Panc1 (cell line): ENCODE measurements around the gene TADA1. TPM values are rescaled to one million over a fixed set of nuclear protein-coding genes. Genes with fewer than 3 reads are reported as not detected.
"Not testable (repeated sequence)": the region's sequence is repeated elsewhere in the genome, so short reads cannot be mapped to it uniquely, and the experiment has no call there.

Experiments
- ATAC-seq: fragments of 200-7000 bp; cut with Tn5 transposase; 2 replicates; pipeline ENCODE4 v1.9.1; 2020; ENCODE audit warnings: mild to moderate bottlenecking, moderate library complexity
- BruUV-seq: library from RNA; stranded (reverse); fragments of 400-500 nt; replicated peaks from 2 replicates; lab custom pipeline; 2021; lab: Mats Ljungman, UMichigan
- CTCF ChIA-PET: fragments of 300-600 bp; sonication (Branson Sonifier 250); formaldehyde crosslinking; loops from one replicate; lab custom pipeline; 2022; ENCODE audit warnings: antibody characterized with exemption; lab: Charles Lee
- POLR2A ChIA-PET: fragments of 300-600 bp; sonication (Branson Sonifier 250); formaldehyde crosslinking; loops from one replicate; lab custom pipeline; 2022; ENCODE audit warnings: antibody characterized with exemption; lab: Charles Lee
- DNase-seq: peaks from one replicate; pipeline ENCODE4 v3.0.0-alpha.2; 2010; ENCODE audit warnings: low read depth, low spot score
- H3K27ac ChIP-seq: 2 replicates; pipeline ENCODE4 v1.5.1; 2011; ENCODE audit warnings: mild to moderate bottlenecking, low read length, inconsistent platforms
- H3K27me3 ChIP-seq: fragments of 200-500 bp; sonication (Bioruptor generic); 2 replicates; pipeline ENCODE4 v1.6.0; 2014; ENCODE audit warnings: low read length, inconsistent platforms; ENCODE audit not compliant: control insufficient read depth, insufficient read depth
- H3K36me3 ChIP-seq: fragments of 200-500 bp; sonication (Bioruptor generic); 2 replicates; pipeline ENCODE4 v1.5.1; 2014; ENCODE audit warnings: inconsistent platforms, mild to moderate bottlenecking, low read length, moderate library complexity; ENCODE audit not compliant: control insufficient read depth, insufficient read depth
- H3K4me1 ChIP-seq: 2 replicates; pipeline ENCODE4 v1.5.1; 2011; ENCODE audit warnings: inconsistent platforms, mild to moderate bottlenecking, low read length, moderate library complexity; ENCODE audit not compliant: control insufficient read depth, insufficient read depth
- H3K4me3 ChIP-seq, 2 experiments: 2 replicates each; pipeline ENCODE4 v1.5.1; 2011 to 2012; ENCODE audit warnings: low read depth in 2 of 2, low read length in 2 of 2, mild to moderate bottlenecking in 2 of 2, inconsistent platforms in 1 of 2, moderate library complexity in 1 of 2
- H3K9me3 ChIP-seq: fragments of 200-500 bp; sonication (Bioruptor generic); 2 replicates; pipeline ENCODE4 v1.5.1; 2014; ENCODE audit warnings: low read depth, mild to moderate bottlenecking, inconsistent platforms, low read length, moderate library complexity; ENCODE audit not compliant: control insufficient read depth, insufficient read depth
- POLR2AphosphoS5 ChIP-seq: IDR thresholded peaks from 2 replicates; pipeline ENCODE4 v1.6.1; 2012; ENCODE audit warnings: mild to moderate bottlenecking, low read depth, low read length, moderate library complexity
- SIN3A ChIP-seq: IDR thresholded peaks from 2 replicates; pipeline ENCODE4 v1.6.1; 2012; ENCODE audit warnings: low read depth, mild to moderate bottlenecking, low read length, moderate library complexity, borderline replicate concordance; ENCODE audit not compliant: insufficient read depth
- TCF7L2 ChIP-seq: IDR thresholded peaks from 2 replicates; pipeline ENCODE4 v1.6.1; 2011; ENCODE audit warnings: mild to moderate bottlenecking, low read depth, low read length, inconsistent platforms
- in situ Hi-C: cut with HindIII; loops from 2 replicates; pipeline ENCODE4 v1.10.0; 2016; ENCODE audit warnings: low sequenced_read_pairs, low pct_unique_long_range_greater_than_20kb
- intact Hi-C: fragments of 100-400 bp; cut with micrococcal nuclease; formaldehyde crosslinking; loops from one replicate; pipeline ENCODE4 v1.10.0; 2022; ENCODE audit not compliant: unreplicated experiment
- total RNA-seq: library from RNA; stranded (reverse); gene quantifications from one replicate; pipeline ENCODE4 v1.2.1, GENCODE V29; 2021; ENCODE audit not compliant: unreplicated experiment
- TF ChIP-seq, protein P1 (sequence below): fragments of 450-650 bp; IDR thresholded peaks from 2 replicates; pipeline ENCODE4 v1.5.1; 2017; ENCODE audit warnings: mild to moderate bottlenecking
- TF ChIP-seq, protein P2 (sequence below), 2 experiments: IDR thresholded peaks; 2 replicates each; pipeline ENCODE4 v1.6.1; 2011 to 2012; ENCODE audit warnings: low read depth in 2 of 2, control low read depth in 1 of 2, low read length in 1 of 2, mild to moderate bottlenecking in 1 of 2, moderate library complexity in 1 of 2; ENCODE audit not compliant: insufficient read depth in 1 of 2

The TADA1 gene
- total RNA-seq, 1 experiment from 2014 or later, result 12.3 TPM

DNA sequence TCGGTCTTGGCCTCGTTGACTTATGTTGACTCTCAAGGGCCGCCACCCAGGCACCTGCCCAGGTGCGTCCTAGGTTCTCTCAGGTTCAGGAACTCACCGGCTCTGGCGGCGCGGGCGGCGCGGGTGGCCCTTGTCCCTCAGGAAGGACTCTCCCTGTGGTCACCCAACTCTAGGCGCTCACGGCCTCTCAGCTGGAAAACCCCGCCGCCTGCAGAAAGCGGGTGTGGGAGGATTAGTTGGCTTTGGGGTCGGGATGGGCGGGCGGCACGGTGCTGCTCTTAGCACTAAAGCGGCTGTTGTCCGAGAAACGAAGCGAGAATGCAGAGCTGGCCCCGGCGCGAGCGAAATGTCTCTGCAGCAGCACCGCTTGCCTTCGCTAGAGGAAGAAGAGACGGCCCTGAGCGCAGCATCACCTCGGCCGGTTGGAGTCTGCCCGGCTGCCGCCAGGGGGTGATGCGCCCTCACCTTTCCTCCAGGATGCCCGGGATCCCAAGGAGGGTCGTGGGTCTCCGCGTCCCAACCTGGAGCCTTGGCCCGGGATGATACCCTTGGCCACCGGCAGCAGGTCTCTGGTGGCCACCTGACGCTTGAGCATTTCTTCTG is 8.1 kb upstream of the TADA1 start:
- peak; percentile 93 for ATAC-seq
- TF ChIP-seq, protein P1, sequence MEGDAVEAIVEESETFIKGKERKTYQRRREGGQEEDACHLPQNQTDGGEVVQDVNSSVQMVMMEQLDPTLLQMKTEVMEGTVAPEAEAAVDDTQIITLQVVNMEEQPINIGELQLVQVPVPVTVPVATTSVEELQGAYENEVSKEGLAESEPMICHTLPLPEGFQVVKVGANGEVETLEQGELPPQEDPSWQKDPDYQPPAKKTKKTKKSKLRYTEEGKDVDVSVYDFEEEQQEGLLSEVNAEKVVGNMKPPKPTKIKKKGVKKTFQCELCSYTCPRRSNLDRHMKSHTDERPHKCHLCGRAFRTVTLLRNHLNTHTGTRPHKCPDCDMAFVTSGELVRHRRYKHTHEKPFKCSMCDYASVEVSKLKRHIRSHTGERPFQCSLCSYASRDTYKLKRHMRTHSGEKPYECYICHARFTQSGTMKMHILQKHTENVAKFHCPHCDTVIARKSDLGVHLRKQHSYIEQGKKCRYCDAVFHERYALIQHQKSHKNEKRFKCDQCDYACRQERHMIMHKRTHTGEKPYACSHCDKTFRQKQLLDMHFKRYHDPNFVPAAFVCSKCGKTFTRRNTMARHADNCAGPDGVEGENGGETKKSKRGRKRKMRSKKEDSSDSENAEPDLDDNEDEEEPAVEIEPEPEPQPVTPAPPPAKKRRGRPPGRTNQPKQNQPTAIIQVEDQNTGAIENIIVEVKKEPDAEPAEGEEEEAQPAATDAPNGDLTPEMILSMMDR, result peak; percentile 75
- TF ChIP-seq, protein P2, sequence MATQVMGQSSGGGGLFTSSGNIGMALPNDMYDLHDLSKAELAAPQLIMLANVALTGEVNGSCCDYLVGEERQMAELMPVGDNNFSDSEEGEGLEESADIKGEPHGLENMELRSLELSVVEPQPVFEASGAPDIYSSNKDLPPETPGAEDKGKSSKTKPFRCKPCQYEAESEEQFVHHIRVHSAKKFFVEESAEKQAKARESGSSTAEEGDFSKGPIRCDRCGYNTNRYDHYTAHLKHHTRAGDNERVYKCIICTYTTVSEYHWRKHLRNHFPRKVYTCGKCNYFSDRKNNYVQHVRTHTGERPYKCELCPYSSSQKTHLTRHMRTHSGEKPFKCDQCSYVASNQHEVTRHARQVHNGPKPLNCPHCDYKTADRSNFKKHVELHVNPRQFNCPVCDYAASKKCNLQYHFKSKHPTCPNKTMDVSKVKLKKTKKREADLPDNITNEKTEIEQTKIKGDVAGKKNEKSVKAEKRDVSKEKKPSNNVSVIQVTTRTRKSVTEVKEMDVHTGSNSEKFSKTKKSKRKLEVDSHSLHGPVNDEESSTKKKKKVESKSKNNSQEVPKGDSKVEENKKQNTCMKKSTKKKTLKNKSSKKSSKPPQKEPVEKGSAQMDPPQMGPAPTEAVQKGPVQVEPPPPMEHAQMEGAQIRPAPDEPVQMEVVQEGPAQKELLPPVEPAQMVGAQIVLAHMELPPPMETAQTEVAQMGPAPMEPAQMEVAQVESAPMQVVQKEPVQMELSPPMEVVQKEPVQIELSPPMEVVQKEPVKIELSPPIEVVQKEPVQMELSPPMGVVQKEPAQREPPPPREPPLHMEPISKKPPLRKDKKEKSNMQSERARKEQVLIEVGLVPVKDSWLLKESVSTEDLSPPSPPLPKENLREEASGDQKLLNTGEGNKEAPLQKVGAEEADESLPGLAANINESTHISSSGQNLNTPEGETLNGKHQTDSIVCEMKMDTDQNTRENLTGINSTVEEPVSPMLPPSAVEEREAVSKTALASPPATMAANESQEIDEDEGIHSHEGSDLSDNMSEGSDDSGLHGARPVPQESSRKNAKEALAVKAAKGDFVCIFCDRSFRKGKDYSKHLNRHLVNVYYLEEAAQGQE (IDR thresholded peaks at IDR 0.05; ENCODE audit: insufficient read depth in 1 of 2, low read depth in 2 of 2, low read length in 1 of 2), result no peak
- in situ Hi-C loops (no loop called here), intact Hi-C loops (no loop called here)
- Histone ChIP-seq H3K36me3 (no peaks in the 10 kb centered on the region), H3K4me3 (no peak overlapping the region), H3K27me3 (peaks cover 30% of the 10 kb centered on the region), H3K9me3 (no peaks in the 10 kb centered on the region), H3K4me1 (no peaks in the 10 kb centered on the region), H3K27ac (no peak overlapping the region)
- CTCF ChIA-PET, result interaction anchor here (0.6 to 1.7 kb wide), 2 partner anchors 26 to 1454 kb away, joined by 3 to 9 read pairs; no protein-coding TSS in a partner anchor
- POLR2A ChIA-PET, result no interaction called here
- no TSS peak for BruUV-seq
- no peak for DNase-seq

DNA sequence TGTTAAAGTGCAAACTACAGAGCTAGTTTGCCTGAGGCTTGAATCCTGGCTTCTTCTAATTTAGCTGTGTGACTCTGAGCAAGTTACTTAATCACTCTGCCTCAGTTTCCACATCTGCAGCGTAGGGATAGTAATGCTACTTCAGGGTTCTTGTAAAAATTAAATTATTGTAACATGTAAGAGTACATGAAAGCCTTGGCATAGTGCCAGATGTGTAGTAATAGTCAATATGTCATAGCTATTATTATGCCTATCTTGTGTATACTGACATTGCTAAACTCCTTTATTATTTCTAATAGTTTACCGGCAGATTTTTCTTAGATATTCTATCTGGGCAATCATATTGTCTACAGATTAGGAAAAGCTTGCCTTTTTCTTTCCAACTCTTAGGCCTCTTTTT is 6.8 kb upstream of the TADA1 start:
- Histone ChIP-seq H3K27me3 (peaks cover 27% of the 10 kb centered on the region), H3K4me3 (no peak overlapping the region), H3K9me3 (no peaks in the 10 kb centered on the region), H3K36me3 (no peaks in the 10 kb centered on the region), H3K27ac (no peak overlapping the region), H3K4me1 (no peaks in the 10 kb centered on the region)
- TF ChIP-seq, protein P1, result no peak
- TF ChIP-seq TCF7L2, result no peak
- TF ChIP-seq, protein P2 (IDR thresholded peaks at IDR 0.05; ENCODE audit: insufficient read depth in 1 of 2, low read depth in 2 of 2, low read length in 1 of 2), result no peak
- TF ChIP-seq POLR2AphosphoS5, result no peak
- TF ChIP-seq SIN3A, result no peak
- ChIA-PET POLR2A (interaction anchor here (0.6 kb wide), 1 partner anchor 617 kb away, joined by 3 read pairs; no protein-coding TSS in a partner anchor), CTCF (interaction anchor here (0.7 to 1.7 kb wide), 2 partner anchors 27 to 133 kb away, joined by 4 to 9 read pairs; no protein-coding TSS in a partner anchor)
- BruUV-seq, result no TSS peak
- in situ Hi-C loops (no loop called here), intact Hi-C loops (no loop called here)
- no peak for ATAC-seq
- no peak for DNase-seq

DNA sequence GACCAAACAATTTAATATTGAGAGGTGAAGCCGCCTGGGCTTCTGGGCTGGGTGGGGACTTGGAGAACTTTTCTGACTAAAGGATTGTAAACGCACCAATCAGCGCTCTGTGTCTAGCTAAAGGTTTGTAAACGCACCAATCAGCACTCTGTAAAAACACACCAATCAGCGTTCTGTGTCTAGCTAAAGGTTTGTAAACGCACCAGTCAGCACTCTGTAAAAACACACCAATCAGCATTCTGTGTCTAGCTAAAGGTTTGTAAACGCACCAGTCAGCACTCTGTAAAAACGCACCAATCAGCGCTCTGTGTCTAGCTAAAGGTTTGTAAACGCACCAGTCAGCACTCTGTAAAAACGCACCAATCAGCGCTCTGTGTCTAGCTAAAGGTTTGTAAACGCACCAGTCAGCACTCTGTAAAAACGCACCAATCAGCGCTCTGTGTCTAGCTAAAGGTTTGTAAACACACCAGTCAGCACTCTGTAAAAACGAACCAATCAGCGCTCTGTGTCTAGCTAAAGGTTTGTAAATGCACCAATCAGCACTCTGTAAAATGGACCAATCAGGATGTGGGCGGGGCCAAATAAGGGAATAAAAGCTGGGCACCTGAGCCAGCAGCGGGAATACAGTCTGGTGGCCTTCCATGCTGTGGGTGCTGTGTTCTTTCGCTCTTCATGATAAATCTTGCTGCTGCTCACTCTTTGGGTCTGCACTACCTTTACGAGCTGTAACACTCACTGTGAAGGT is 2.3 kb upstream of the TADA1 start:
- DNase-seq, H3K4me3 ChIP-seq, CTCF ChIA-PET, ATAC-seq, H3K36me3 ChIP-seq, H3K9me3 ChIP-seq, H3K4me1 ChIP-seq, in situ Hi-C loops, BruUV-seq, H3K27ac ChIP-seq, intact Hi-C loops, H3K27me3 ChIP-seq: not testable (repeated sequence)
- POLR2A ChIA-PET, result interaction anchor here (0.7 kb wide), 1 partner anchor 19 kb away, joined by 3 read pairs; no protein-coding TSS in a partner anchor
